ENCODE measurements around the gene ZP2. TPM values are rescaled to one million over a fixed set of nuclear protein-coding genes. Genes with fewer than 3 reads are reported as not detected.

The ZP2 gene
- total RNA-seq, 1 donor from 2014 or later = not detected

DNA sequence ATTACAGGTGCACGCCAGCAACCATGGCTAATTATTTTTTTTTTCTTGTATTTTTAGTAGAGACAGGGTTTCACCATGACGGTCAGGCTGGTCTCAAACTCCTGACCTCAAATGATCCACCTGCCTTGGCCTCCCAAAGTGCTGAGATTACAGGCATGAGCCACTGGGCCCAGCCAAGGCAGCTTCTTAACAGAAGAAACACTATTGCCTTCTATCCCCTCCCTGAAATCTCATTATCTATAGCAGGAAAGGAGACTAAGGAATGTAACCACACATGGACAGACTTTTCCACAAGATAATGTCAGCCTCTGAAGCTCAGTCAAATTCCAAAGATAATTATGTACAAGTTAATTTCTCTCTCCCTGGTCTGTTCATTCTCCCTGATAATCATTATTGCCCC is 5.7 kb upstream of the ZP2 start:
- H3K4me3 Mint-ChIP-seq = no peak overlapping the region
- TF ChIP-seq, protein P1, sequence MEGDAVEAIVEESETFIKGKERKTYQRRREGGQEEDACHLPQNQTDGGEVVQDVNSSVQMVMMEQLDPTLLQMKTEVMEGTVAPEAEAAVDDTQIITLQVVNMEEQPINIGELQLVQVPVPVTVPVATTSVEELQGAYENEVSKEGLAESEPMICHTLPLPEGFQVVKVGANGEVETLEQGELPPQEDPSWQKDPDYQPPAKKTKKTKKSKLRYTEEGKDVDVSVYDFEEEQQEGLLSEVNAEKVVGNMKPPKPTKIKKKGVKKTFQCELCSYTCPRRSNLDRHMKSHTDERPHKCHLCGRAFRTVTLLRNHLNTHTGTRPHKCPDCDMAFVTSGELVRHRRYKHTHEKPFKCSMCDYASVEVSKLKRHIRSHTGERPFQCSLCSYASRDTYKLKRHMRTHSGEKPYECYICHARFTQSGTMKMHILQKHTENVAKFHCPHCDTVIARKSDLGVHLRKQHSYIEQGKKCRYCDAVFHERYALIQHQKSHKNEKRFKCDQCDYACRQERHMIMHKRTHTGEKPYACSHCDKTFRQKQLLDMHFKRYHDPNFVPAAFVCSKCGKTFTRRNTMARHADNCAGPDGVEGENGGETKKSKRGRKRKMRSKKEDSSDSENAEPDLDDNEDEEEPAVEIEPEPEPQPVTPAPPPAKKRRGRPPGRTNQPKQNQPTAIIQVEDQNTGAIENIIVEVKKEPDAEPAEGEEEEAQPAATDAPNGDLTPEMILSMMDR (conservative IDR thresholded peaks at IDR 0.05) = no peak
- H3K9me3 Mint-ChIP-seq = no peaks in the 10 kb centered on the region
- H3K27ac Mint-ChIP-seq (ENCODE audit: unreplicated experiment) = no peak overlapping the region
- no peaks in the 10 kb centered on the region for H3K36me3 Mint-ChIP-seq (ENCODE audit: low read depth)
- no peaks in the 10 kb centered on the region for H3K4me1 Mint-ChIP-seq
- H3K27me3 Mint-ChIP-seq (ENCODE audit: low read depth) = peaks cover 23% of the 10 kb centered on the region
- no peak for DNase-seq (ENCODE audit: low read depth, low spot score)

DNA sequence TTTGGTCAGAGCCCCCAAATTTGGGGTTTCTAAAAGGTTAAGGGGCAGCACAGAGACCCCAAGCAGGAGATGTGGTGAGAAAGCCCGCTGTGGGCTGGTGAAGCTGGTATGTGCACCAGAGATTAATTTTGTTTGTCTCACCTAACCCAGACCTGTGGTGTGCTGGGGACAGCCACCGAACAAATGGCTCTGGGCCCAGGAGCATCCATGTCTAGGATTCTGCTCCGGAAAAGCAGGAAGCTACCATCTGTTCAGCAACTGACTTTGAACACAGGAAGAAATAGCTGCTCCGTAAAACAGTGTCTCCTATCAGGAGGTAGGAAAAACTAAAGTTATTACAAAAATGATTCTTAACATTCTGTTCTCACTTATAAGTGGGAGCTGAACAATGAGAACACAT is 2.7 kb upstream of the ZP2 start:
- Mint-ChIP-seq H3K4me1 (no peaks in the 10 kb centered on the region), H3K36me3 (ENCODE audit: low read depth) (no peaks in the 10 kb centered on the region), H3K27ac (ENCODE audit: unreplicated experiment) (no peak overlapping the region), H3K9me3 (no peaks in the 10 kb centered on the region), H3K27me3 (ENCODE audit: low read depth) (peaks cover 12% of the 10 kb centered on the region), H3K4me3 (no peak overlapping the region)
- TF ChIP-seq, protein P1 (conservative IDR thresholded peaks at IDR 0.05) = no peak
- DNase-seq (ENCODE audit: low read depth, low spot score) = no peak

DNA sequence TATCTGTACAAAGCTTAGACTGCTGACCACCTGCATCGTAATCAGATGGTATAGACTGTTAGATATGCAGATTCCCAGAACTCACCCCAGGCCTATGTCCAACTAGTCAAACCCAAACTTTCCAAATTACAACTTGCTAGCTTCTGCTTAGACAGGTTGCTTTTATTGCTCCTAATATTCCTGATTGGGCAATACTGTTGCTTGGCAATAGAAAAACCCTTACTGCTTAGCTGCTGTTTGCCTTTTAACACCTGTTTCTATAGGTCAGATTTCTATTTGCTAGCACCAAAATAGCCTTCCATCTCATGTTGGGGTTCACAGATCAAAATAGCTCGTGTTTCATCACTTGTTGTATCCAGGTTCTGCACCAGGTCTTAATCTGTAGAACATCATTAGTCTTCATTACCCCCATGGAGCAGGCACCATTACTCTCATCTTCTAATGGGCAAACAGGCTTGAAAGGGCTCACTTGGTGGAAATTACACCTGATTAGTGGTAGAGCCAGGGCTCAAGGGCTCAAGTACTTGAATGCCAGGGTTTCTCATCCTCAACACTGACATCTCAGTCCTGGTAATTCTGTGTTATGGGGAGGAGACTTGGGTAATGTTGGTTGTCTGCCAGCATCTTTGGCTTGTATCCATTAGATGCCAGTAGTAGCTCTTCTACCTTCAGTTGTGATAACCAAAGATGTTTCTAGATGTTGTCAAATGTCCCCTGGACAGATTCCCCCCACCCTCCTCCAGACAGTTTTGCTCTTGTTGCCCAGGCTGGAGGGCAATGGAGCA is 2.7 kb downstream of the ZP2 start:
- Mint-ChIP-seq H3K36me3 (ENCODE audit: low read depth) (no peaks in the 10 kb centered on the region), H3K4me1 (no peaks in the 10 kb centered on the region), H3K27me3 (ENCODE audit: low read depth) (peaks cover 16% of the 10 kb centered on the region), H3K27ac (ENCODE audit: unreplicated experiment) (no peak overlapping the region), H3K9me3 (no peaks in the 10 kb centered on the region), H3K4me3 (no peak overlapping the region)
- no peak for DNase-seq (ENCODE audit: low read depth, low spot score)
- TF ChIP-seq, protein P1 (conservative IDR thresholded peaks at IDR 0.05) = no peak

DNA sequence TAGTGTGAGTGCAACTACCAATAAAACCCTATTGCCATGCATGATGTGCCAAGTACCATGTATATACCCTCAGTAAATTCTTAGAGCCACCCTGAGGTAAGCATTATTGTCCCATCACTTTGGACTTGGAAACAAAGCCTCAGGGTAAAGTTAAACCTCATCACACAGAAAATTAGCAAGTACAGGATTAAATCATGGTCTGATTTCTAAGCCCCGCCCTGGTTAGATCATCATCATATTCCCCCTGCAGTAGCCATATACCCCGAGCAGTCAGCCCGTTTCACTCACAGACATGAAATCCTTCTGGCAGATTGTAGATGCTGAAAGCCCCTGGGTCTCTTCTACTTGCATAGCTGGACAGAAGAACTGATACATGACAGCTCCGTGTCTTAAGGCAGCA is 4.8 kb downstream of the ZP2 start:
- H3K36me3 Mint-ChIP-seq (ENCODE audit: low read depth) = no peaks in the 10 kb centered on the region
- H3K4me3 Mint-ChIP-seq = no peak overlapping the region
- no peaks in the 10 kb centered on the region for H3K9me3 Mint-ChIP-seq
- H3K4me1 Mint-ChIP-seq = no peaks in the 10 kb centered on the region
- TF ChIP-seq, protein P1 (conservative IDR thresholded peaks at IDR 0.05) = no peak
- H3K27ac Mint-ChIP-seq (ENCODE audit: unreplicated experiment) = no peak overlapping the region
- no peak for DNase-seq (ENCODE audit: low read depth, low spot score)
- peaks cover 27% of the 10 kb centered on the region for H3K27me3 Mint-ChIP-seq (ENCODE audit: low read depth)

DNA sequence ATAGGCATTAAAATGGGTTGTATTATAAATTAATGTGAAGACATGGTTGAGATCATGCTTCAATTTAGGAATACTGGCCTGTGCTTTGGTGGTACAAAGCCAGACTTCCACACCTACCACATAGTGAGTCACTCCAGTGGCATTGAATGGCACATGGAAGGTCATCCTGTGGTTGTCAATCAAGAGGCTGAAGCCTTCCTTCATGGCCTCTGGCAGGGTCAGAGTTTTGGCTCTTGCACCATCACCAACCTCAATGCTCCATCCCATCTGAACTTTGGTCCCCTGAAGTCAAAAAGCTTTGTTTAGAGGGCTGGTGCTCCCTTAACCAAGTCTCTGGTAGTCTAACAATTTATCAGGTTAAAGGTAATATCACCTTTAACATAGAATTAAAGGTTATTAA is 6.1 kb downstream of the ZP2 start:
- no peak overlapping the region for H3K4me3 Mint-ChIP-seq
- H3K27me3 Mint-ChIP-seq (ENCODE audit: low read depth) = peaks cover 37% of the 10 kb centered on the region
- no peak for DNase-seq (ENCODE audit: low read depth, low spot score)
- H3K4me1 Mint-ChIP-seq = no peaks in the 10 kb centered on the region
- no peaks in the 10 kb centered on the region for H3K36me3 Mint-ChIP-seq (ENCODE audit: low read depth)
- TF ChIP-seq, protein P1 (conservative IDR thresholded peaks at IDR 0.05) = no peak
- no peak overlapping the region for H3K27ac Mint-ChIP-seq (ENCODE audit: unreplicated experiment)
- no peaks in the 10 kb centered on the region for H3K9me3 Mint-ChIP-seq

All from neural crest cell (in vitro differentiated cells).